ENCODE results near the gene BST2. TPM values are rescaled to one million over a fixed set of nuclear protein-coding genes. Genes with fewer than 3 reads are reported as not detected.
"Not testable (repeated sequence)": the region's sequence is repeated elsewhere in the genome, so short reads cannot be mapped to it uniquely, and the experiment has no call there.

The BST2 gene
- total RNA-seq, 2 experiments from 2014 or later = 101 to 146 TPM

- Histone ChIP-seq H3K9me3 (ENCODE audit: low read length) (no peaks in the 10 kb centered on the region), H3K79me2 (ENCODE audit: insufficient read depth, low read depth, low read length) (no peaks in the 10 kb centered on the region), H4K20me1 (ENCODE audit: insufficient read depth, low read length) (no peaks in the 10 kb centered on the region), H3K4me2 (ENCODE audit: low read length) (peak overlapping the region; percentile 71), H3K9me2 (ENCODE audit: insufficient read depth, low read length) (no peaks in the 10 kb centered on the region), H3K4me3 (ENCODE audit: low read depth, low read length, poor library complexity, severe bottlenecking) (peak overlapping the region; percentile 29), H3K27ac (ENCODE audit: low read depth, low read length, poor library complexity, severe bottlenecking) (peak overlapping the region; percentile 92), H2AFZ (ENCODE audit: low read length) (peak overlapping the region; percentile 77), H3K4me1 (ENCODE audit: insufficient read depth, low read length, poor library complexity, severe bottlenecking) (peaks cover 58% of the 10 kb centered on the region), H3K36me3 (ENCODE audit: insufficient read depth, low read length) (no peaks in the 10 kb centered on the region)
- peak; percentile 85 for DNase-seq (ENCODE audit: low spot score)
- TF ChIP-seq EZH2phosphoT487 (IDR thresholded peaks at IDR 0.05; ENCODE audit: borderline replicate concordance, low read depth, low read length) (no peak), CTCF (conservative IDR thresholded peaks at IDR 0.05; ENCODE audit: low read length) (no peak)
- no TSS peak for BruUV-seq (replicated peaks)
- intact Hi-C loops (cut with micrococcal nuclease; ENCODE audit: unreplicated experiment) = no loop called here
- ChIA-PET CTCF (ENCODE audit: unreplicated experiment) (no interaction called here), POLR2A (interaction anchor here (0.7 kb wide), 1 partner anchor 39 kb away, joined by 4 read pairs; no protein-coding TSS in a partner anchor)
Observed at GRCh38 chr19:17370026-17370587, 35.3 kb downstream of the BST2 start.

DNA sequence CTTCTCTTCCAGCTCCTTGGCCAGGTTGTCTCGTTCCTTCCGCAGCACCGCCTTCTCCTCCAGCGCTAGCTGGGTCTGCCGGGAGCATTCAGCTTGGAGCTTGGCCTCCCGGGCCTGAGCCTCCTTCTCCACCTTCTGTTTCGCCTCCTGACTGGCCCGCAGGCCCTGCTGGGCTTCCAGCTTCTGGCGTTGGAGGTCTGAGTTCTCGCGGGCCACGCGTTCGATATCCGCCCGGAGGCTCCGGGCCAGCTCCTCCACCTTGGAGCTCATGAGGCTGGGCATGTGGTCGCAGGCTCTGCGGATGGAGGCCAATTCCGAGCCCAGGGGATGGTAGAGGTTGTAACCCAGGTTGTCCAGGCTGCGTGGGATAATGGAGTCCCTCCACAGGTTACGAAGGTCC is 40.1 kb downstream of the BST2 start:
- ChIA-PET POLR2A (interaction anchor here (0.6 kb wide), 1 partner anchor 153 kb away, joined by 3 read pairs; no protein-coding TSS in a partner anchor), CTCF (ENCODE audit: unreplicated experiment) (no interaction called here)
- peaks cover 21% of the 10 kb centered on the region for H3K4me1 ChIP-seq (ENCODE audit: insufficient read depth, low read length, poor library complexity, severe bottlenecking)
- H4K20me1 ChIP-seq (ENCODE audit: insufficient read depth, low read length) = no peaks in the 10 kb centered on the region
- BruUV-seq (replicated peaks) = no TSS peak
- no peaks in the 10 kb centered on the region for H3K79me2 ChIP-seq (ENCODE audit: insufficient read depth, low read depth, low read length)
- no peak for DNase-seq (ENCODE audit: low spot score)
- no peak overlapping the region for H3K4me3 ChIP-seq (ENCODE audit: low read depth, low read length, poor library complexity, severe bottlenecking)
- intact Hi-C loops (cut with micrococcal nuclease; ENCODE audit: unreplicated experiment) = no loop called here
- no peak overlapping the region for H2AFZ ChIP-seq (ENCODE audit: low read length)
- TF ChIP-seq CTCF (conservative IDR thresholded peaks at IDR 0.05; ENCODE audit: low read length) = no peak
- no peak for TF ChIP-seq EZH2phosphoT487 (IDR thresholded peaks at IDR 0.05; ENCODE audit: borderline replicate concordance, low read depth, low read length)
- H3K9me2 ChIP-seq (ENCODE audit: insufficient read depth, low read length) = no peaks in the 10 kb centered on the region
- no peak overlapping the region for H3K27ac ChIP-seq (ENCODE audit: low read depth, low read length, poor library complexity, severe bottlenecking)
- no peaks in the 10 kb centered on the region for H3K9me3 ChIP-seq (ENCODE audit: low read length)
- H3K36me3 ChIP-seq (ENCODE audit: insufficient read depth, low read length) = no peaks in the 10 kb centered on the region
- H3K4me2 ChIP-seq (ENCODE audit: low read length) = no peak overlapping the region

DNA sequence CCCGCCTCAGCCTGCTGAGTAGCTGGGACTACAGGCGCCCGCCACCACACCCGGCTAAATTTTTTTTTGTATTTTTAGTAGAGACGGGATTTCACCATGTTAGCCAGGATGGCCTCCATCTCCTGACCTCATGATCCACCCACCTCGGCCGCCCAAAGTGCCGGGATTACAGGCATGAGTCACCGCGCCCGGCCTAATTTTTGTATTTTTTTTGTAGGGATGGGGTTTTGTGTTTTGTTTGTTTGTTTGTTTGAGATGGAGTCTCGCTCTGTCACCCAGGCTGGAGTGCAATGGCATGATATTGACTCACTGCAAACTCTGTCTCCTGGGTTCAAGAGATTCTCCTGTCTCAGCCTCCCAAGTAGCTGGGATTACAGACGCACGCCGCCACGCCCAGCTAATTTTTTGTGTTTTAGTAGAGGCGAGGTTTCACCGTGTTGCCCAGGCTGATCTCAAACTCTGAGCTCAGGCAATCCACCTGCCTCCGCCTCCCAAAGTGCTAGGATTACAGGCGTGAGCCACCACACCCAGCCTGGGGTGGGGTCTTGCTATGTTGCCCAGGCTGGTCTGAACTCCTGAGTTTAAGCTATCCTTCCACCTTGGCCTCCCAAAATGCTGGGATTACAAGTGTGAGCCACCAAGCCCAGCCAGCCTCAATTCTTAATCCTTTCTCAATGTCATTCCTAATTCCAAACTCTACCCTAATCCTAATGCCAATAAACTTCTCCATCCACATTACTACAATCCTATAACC is 41.4 kb downstream of the BST2 start:
- POLR2A ChIA-PET = not testable (repeated sequence)

More for the DNA sequence above, 41.4 kb downstream of the BST2 start:
- H3K9me2 ChIP-seq (ENCODE audit: insufficient read depth, low read length); H3K4me3 ChIP-seq (ENCODE audit: low read depth, low read length, poor library complexity, severe bottlenecking); H4K20me1 ChIP-seq (ENCODE audit: insufficient read depth, low read length); H3K4me2 ChIP-seq (ENCODE audit: low read length); H3K79me2 ChIP-seq (ENCODE audit: insufficient read depth, low read depth, low read length); DNase-seq (ENCODE audit: low spot score); CTCF ChIA-PET (ENCODE audit: unreplicated experiment); BruUV-seq (replicated peaks); H3K4me1 ChIP-seq (ENCODE audit: insufficient read depth, low read length, poor library complexity, severe bottlenecking); intact Hi-C loops (cut with micrococcal nuclease; ENCODE audit: unreplicated experiment); H3K27ac ChIP-seq (ENCODE audit: low read depth, low read length, poor library complexity, severe bottlenecking); H3K36me3 ChIP-seq (ENCODE audit: insufficient read depth, low read length); H2AFZ ChIP-seq (ENCODE audit: low read length); H3K9me3 ChIP-seq (ENCODE audit: low read length): not testable (repeated sequence)
